ENCODE data around the gene CYP2D6.

CYP2D6 gene

GRCh38 chr22:42169055-42169469, 38.5 kb upstream of the CYP2D6 start:
- no peak overlapping the region for H3K4me3 Mint-ChIP-seq
- no peaks in the 10 kb centered on the region for H3K9me3 Mint-ChIP-seq
- peak; percentile 99 to 100 (median 99) for TF ChIP-seq CTCF (IDR thresholded peaks at IDR 0.05; ENCODE audit: unreplicated experiment in 3 of 3)
- H3K36me3 Mint-ChIP-seq (ENCODE audit: low read depth): peaks cover 16% of the 10 kb centered on the region
- H3K27me3 Mint-ChIP-seq (ENCODE audit: low read depth): no peaks in the 10 kb centered on the region
- peaks cover 37% of the 10 kb centered on the region for H3K4me1 Mint-ChIP-seq
- peak overlapping the region; percentile 26 to 70 (median 62) for H3K27ac Mint-ChIP-seq

GRCh38 chr22:42168476-42168875, 37.9 kb upstream of the CYP2D6 start:
- no peak for TF ChIP-seq CTCF (IDR thresholded peaks at IDR 0.05; ENCODE audit: unreplicated experiment in 3 of 3)
- H3K27ac Mint-ChIP-seq: no peak overlapping the region
- peaks cover 35% of the 10 kb centered on the region for H3K4me1 Mint-ChIP-seq
- H3K27me3 Mint-ChIP-seq (ENCODE audit: low read depth): no peaks in the 10 kb centered on the region
- H3K9me3 Mint-ChIP-seq: no peaks in the 10 kb centered on the region
- H3K4me3 Mint-ChIP-seq: no peak overlapping the region
- H3K36me3 Mint-ChIP-seq (ENCODE audit: low read depth): peaks cover 16% of the 10 kb centered on the region

GRCh38 chr22:42167066-42167465, 36.5 kb upstream of the CYP2D6 start:
- no peaks in the 10 kb centered on the region for H3K9me3 Mint-ChIP-seq
- no peak overlapping the region for H3K27ac Mint-ChIP-seq
- no peaks in the 10 kb centered on the region for H3K27me3 Mint-ChIP-seq (ENCODE audit: low read depth)
- H3K4me1 Mint-ChIP-seq: peaks cover 21% of the 10 kb centered on the region
- peaks cover 16% of the 10 kb centered on the region for H3K36me3 Mint-ChIP-seq (ENCODE audit: low read depth)
- H3K4me3 Mint-ChIP-seq: no peak overlapping the region
- TF ChIP-seq CTCF (IDR thresholded peaks at IDR 0.05; ENCODE audit: unreplicated experiment in 3 of 3): no peak

- Mint-ChIP-seq H3K27ac (no peak overlapping the region), H3K4me1 (peaks cover 6% of the 10 kb centered on the region), H3K27me3 (ENCODE audit: low read depth) (no peaks in the 10 kb centered on the region), H3K36me3 (ENCODE audit: low read depth) (peaks cover 19% of the 10 kb centered on the region), H3K9me3 (no peaks in the 10 kb centered on the region), H3K4me3 (no peak overlapping the region)
- TF ChIP-seq CTCF (IDR thresholded peaks at IDR 0.05; ENCODE audit: unreplicated experiment in 3 of 3): no peak
Measured at GRCh38 chr22:42164901-42165300, 34.3 kb upstream of the CYP2D6 start.

GRCh38 chr22:42163515-42163914, 32.9 kb upstream of the CYP2D6 start:
- Mint-ChIP-seq H3K27ac (no peak overlapping the region), H3K9me3 (no peaks in the 10 kb centered on the region), H3K36me3 (ENCODE audit: low read depth) (peaks cover 14% of the 10 kb centered on the region), H3K4me1 (no peaks in the 10 kb centered on the region), H3K27me3 (ENCODE audit: low read depth) (no peaks in the 10 kb centered on the region), H3K4me3 (no peak overlapping the region)
- no peak for TF ChIP-seq CTCF (IDR thresholded peaks at IDR 0.05; ENCODE audit: unreplicated experiment in 3 of 3)

- Mint-ChIP-seq H3K36me3 (ENCODE audit: low read depth) (peaks cover 17% of the 10 kb centered on the region), H3K27ac (no peak overlapping the region), H3K9me3 (no peaks in the 10 kb centered on the region), H3K27me3 (ENCODE audit: low read depth) (no peaks in the 10 kb centered on the region), H3K4me1 (no peaks in the 10 kb centered on the region), H3K4me3 (no peak overlapping the region)
- TF ChIP-seq CTCF (IDR thresholded peaks at IDR 0.05; ENCODE audit: unreplicated experiment in 3 of 3): no peak
Measured at GRCh38 chr22:42162728-42163489, 32.3 kb upstream of the CYP2D6 start.
